K562 (cell line): ENCODE data around the gene COX6A2.
"Not testable (repeated sequence)": the region's sequence is repeated elsewhere in the genome, so short reads cannot be mapped to it uniquely, and the experiment has no call there.

Experiments
- ESRRB ChIP-seq: fragments of 250-450 bp; sonication (Bioruptor Pico); IDR thresholded peaks from 2 replicates; pipeline ENCODE4 v1.5.0; 2020; ENCODE audit warnings: mild to moderate bottlenecking, moderate library complexity, borderline replicate concordance
- FOXJ2 ChIP-seq: fragments of 200-800 bp; sonication (Bioruptor generic); IDR thresholded peaks from 2 replicates; pipeline ENCODE4 v1.6.1; 2016; ENCODE audit warnings: missing genetic modification characterization, missing compliant biosample characterization
- FUS ChIP-seq: fragments of 200-400 bp; formaldehyde crosslinking; optimal IDR thresholded peaks from 2 replicates; pipeline ENCODE3; 2017; ENCODE audit warnings: low read depth, low read length
- IRF9 ChIP-seq: fragments of 450-650 bp; IDR thresholded peaks from 2 replicates; pipeline ENCODE4 v1.6.1; 2016; ENCODE audit warnings: missing biosample characterization, missing genetic modification characterization
- MITF ChIP-seq: IDR thresholded peaks from 2 replicates; pipeline ENCODE4 v1.6.1; 2014; ENCODE audit warnings: antibody characterized with exemption
- POLR2AphosphoS5 ChIP-seq: IDR thresholded peaks from 2 replicates; pipeline ENCODE4 v1.6.1; 2011; ENCODE audit warnings: mild to moderate bottlenecking, low read depth, low read length, moderate library complexity; ENCODE audit not compliant: control insufficient read depth, insufficient read depth
- XRCC4 ChIP-seq: IDR thresholded peaks from one replicate; pipeline ENCODE4 v1.6.1; 2011; ENCODE audit not compliant: insufficient read depth, insufficient read length; ENCODE audit errors: extremely low read depth
- YY1 ChIP-seq, 3 experiments: IDR thresholded peaks; 2 replicates each; pipeline ENCODE4 v1.6.1; 2011; ENCODE audit warnings: low read length in 2 of 3, mild to moderate bottlenecking in 2 of 3, moderate library complexity in 2 of 3, borderline replicate concordance in 1 of 3, control low read depth in 1 of 3, low read depth in 1 of 3; ENCODE audit not compliant: insufficient read depth in 3 of 3, insufficient replicate concordance in 2 of 3, control insufficient read depth in 1 of 3, insufficient read length in 1 of 3; ENCODE audit errors: extremely low read depth in 1 of 3
- ZNF354B ChIP-seq: fragments of 250-450 bp; sonication (Bioruptor Pico); IDR thresholded peaks from 2 replicates; pipeline ENCODE4 v1.4.0; 2020
- ZNF707 ChIP-seq: fragments of 250-450 bp; sonication (Bioruptor Pico); conservative IDR thresholded peaks from 2 replicates; pipeline ENCODE4 v1.8.0; 2022; ENCODE audit warnings: inconsistent platforms, mild to moderate bottlenecking, moderate library complexity

- not testable (repeated sequence) for TF ChIP-seq IRF9; XRCC4; FOXJ2 (tag); MITF; YY1 (IDR thresholded peaks at IDR 0.05; ENCODE audit: borderline replicate concordance in 1 of 3, control insufficient read depth in 1 of 3, extremely low read depth in 1 of 3, insufficient read depth in 3 of 3, insufficient read length in 1 of 3, insufficient replicate concordance in 2 of 3, low read depth in 1 of 3, low read length in 2 of 3); FUS; POLR2AphosphoS5; ZNF354B (CRISPR knock-in tag); ZNF707 (CRISPR knock-in tag); ESRRB (CRISPR knock-in tag)
Measured at GRCh38 chr16:31445931-31446330, 17.8 kb upstream of the COX6A2 start.
